HepG2 (cell line): ENCODE data around the gene CDRT4. TPM values are rescaled to one million over a fixed set of nuclear protein-coding genes. Genes with fewer than 3 reads are reported as not detected.

Experiments
- ATAC-seq: fragments of 200-7000 bp; cut with Tn5 transposase; 3 replicates; pipeline ENCODE4 v1.9.1; 2020; ENCODE audit warnings: mild to moderate bottlenecking, moderate library complexity
- BruUV-seq: library from RNA; stranded (reverse); fragments of 400-500 nt; replicated peaks from 2 replicates; lab custom pipeline; 2021; lab: Mats Ljungman, UMichigan
- CTCF ChIA-PET: fragments of 300-600 bp; formaldehyde crosslinking; extraction: SDS; loops from one replicate; lab custom pipeline; 2021; ENCODE audit warnings: low total read pairs, inconsistent platforms, low intra/inter-chr PET ratio; lab: Yijun Ruan, JAX
- POLR2A ChIA-PET: fragments of 350-600 bp; sonication (Branson Sonifier 250); formaldehyde crosslinking; loops from one replicate; lab custom pipeline; 2020; ENCODE audit warnings: antibody characterized with exemption, inconsistent platforms; lab: Yijun Ruan, JAX
- DNase-seq: peaks from one replicate; pipeline ENCODE4 v3.0.0-alpha.2; 2015; ENCODE audit warnings: low spot score
- FAIRE-seq: peaks from 3 replicates; lab custom pipeline; 2011; peaks lifted over from hg19 to GRCh38; lab: Jason Lieb, UNC
- H2AFZ ChIP-seq: one replicate; pipeline ENCODE4 v1.6.1; 2011; ENCODE audit warnings: low read length, inconsistent platforms
- H3K27ac ChIP-seq: fragments of 300-600 bp; 3 replicates; pipeline ENCODE4 v1.8.0; 2011; ENCODE audit warnings: mixed run types, mild to moderate bottlenecking, mixed read lengths, low read length, inconsistent platforms; ENCODE audit not compliant: insufficient read depth; ENCODE audit errors: extremely low read length
- H3K27me3 ChIP-seq, 2 experiments: fragments of 200-600 bp in 1 of 2; 2 replicates in 1 of 2; 3 replicates in 1 of 2; pipeline versions ENCODE4 v1.6.0 to v1.8.0; 2011; ENCODE audit warnings: low read length in 2 of 2, mild to moderate bottlenecking in 2 of 2, moderate library complexity in 2 of 2, inconsistent platforms in 1 of 2; ENCODE audit not compliant: insufficient read depth in 2 of 2, control insufficient read depth in 1 of 2
- H3K36me3 ChIP-seq, 2 experiments: fragments of 200-600 bp in 1 of 2; replicated peaks in 1 of 2; 2 replicates in 1 of 2; 3 replicates in 1 of 2; pipeline versions ENCODE4 v1.5.1 to v1.8.0; 2011; ENCODE audit warnings: low read length in 2 of 2, inconsistent platforms in 1 of 2; ENCODE audit not compliant: insufficient read depth in 2 of 2, control insufficient read depth in 1 of 2
- H3K4me1 ChIP-seq: 2 replicates; pipeline ENCODE4 v1.5.1; 2012; ENCODE audit warnings: low read length, inconsistent platforms; ENCODE audit not compliant: insufficient read depth
- H3K4me2 ChIP-seq: 2 replicates; pipeline ENCODE4 v1.6.0; 2011; ENCODE audit warnings: low read depth, low read length, inconsistent platforms
- H3K4me3 ChIP-seq, 3 experiments: fragments of 200-600 bp in 1 of 3; sonication (generic), shearing (Covaris generic) in 1 of 3; replicated peaks in 1 of 3; 2 replicates each; pipeline ENCODE4 v1.5.1; 2011 to 2016; ENCODE audit warnings: low read length in 3 of 3, inconsistent platforms in 2 of 3, low read depth in 2 of 3, mild to moderate bottlenecking in 2 of 3, control low read depth in 1 of 3, mixed read lengths in 1 of 3; ENCODE audit not compliant: insufficient read depth in 1 of 3
- H3K79me2 ChIP-seq: one replicate; pipeline ENCODE4 v1.6.1; 2011; ENCODE audit warnings: low read length, inconsistent platforms; ENCODE audit not compliant: insufficient read depth
- H3K9ac ChIP-seq: 2 replicates; pipeline ENCODE4 v1.6.0; 2011; ENCODE audit warnings: mild to moderate bottlenecking, low read depth, low read length, inconsistent platforms; ENCODE audit not compliant: insufficient read depth
- H3K9me3 ChIP-seq: 2 replicates; pipeline ENCODE4 v1.5.1; 2012; ENCODE audit warnings: mild to moderate bottlenecking, low read length
- H4K20me1 ChIP-seq: 2 replicates; pipeline ENCODE4 v1.6.0; 2011; ENCODE audit warnings: inconsistent platforms, mild to moderate bottlenecking, low read length, moderate library complexity; ENCODE audit not compliant: insufficient read depth
- ARNTL ChIP-seq: sonication (generic); formaldehyde crosslinking; IDR thresholded peaks from 2 replicates; pipeline ENCODE4 v1.4.0; 2020; ENCODE audit warnings: mild to moderate bottlenecking, missing genetic modification reagents
- DDIT3 ChIP-seq: sonication (generic); formaldehyde crosslinking; IDR thresholded peaks from 2 replicates; pipeline ENCODE4 v1.4.0; 2020; ENCODE audit warnings: mild to moderate bottlenecking, missing genetic modification reagents
- ERF ChIP-seq: IDR thresholded peaks from 2 replicates; pipeline ENCODE4 v1.6.1; 2018; ENCODE audit warnings: missing biosample characterization, missing genetic modification reagents
- FOXO1 ChIP-seq: sonication (generic); formaldehyde crosslinking; IDR thresholded peaks from 2 replicates; pipeline ENCODE4 v1.4.0; 2020; ENCODE audit warnings: missing genetic modification reagents
- IRX3 ChIP-seq: sonication (generic); formaldehyde crosslinking; IDR thresholded peaks from 2 replicates; pipeline ENCODE4 v1.8.1; 2023; ENCODE audit warnings: mild to moderate bottlenecking, low read depth, missing genetic modification reagents, borderline replicate concordance
- KMT2A ChIP-seq: sonication (generic); formaldehyde crosslinking; IDR thresholded peaks from 2 replicates; pipeline ENCODE4 v1.4.0; 2020; ENCODE audit warnings: missing genetic modification reagents
- SRSF9 ChIP-seq: fragments of 200-400 bp; formaldehyde crosslinking; IDR thresholded peaks from 2 replicates; pipeline ENCODE4 v1.6.1; 2018; ENCODE audit warnings: borderline replicate concordance, mild to moderate bottlenecking, low read depth, low read length; ENCODE audit not compliant: insufficient read depth, poor library complexity, severe bottlenecking
- ZIK1 ChIP-seq: sonication (generic); formaldehyde crosslinking; IDR thresholded peaks from 2 replicates; pipeline ENCODE4 v1.5.0; 2020; ENCODE audit warnings: mild to moderate bottlenecking, low read depth, missing genetic modification reagents, borderline replicate concordance
- ZNF24 ChIP-seq: fragments of 450-650 bp; IDR thresholded peaks from 2 replicates; pipeline ENCODE4 v1.6.1; 2017; ENCODE audit warnings: antibody characterized with exemption, mild to moderate bottlenecking
- ZNF432 ChIP-seq: sonication (generic); formaldehyde crosslinking; IDR thresholded peaks from 2 replicates; pipeline ENCODE4 v1.5.0; 2020; ENCODE audit warnings: missing genetic modification reagents, mild to moderate bottlenecking, borderline replicate concordance
- ZNF451 ChIP-seq: sonication (generic); formaldehyde crosslinking; IDR thresholded peaks from 2 replicates; pipeline ENCODE4 v1.5.0; 2020; ENCODE audit warnings: mild to moderate bottlenecking, missing genetic modification reagents
- WGBS: methylation state at CpG from one replicate; pipeline ENCODE4 v1.1.6; 2017; ENCODE audit warnings: low lambda C conversion rate; 5-methylcytosine and 5-hydroxymethylcytosine counted together
- in situ Hi-C: cut with HindIII; loops from 2 replicates; pipeline ENCODE4 v1.10.0; 2017; ENCODE audit warnings: low pct_unique_long_range_greater_than_20kb; ENCODE audit not compliant: extremely low pct_ligation_motif_present
- intact Hi-C: fragments of 100-400 bp; cut with micrococcal nuclease; formaldehyde crosslinking; loops from one replicate; pipeline ENCODE4 v1.10.0; 2022; ENCODE audit not compliant: unreplicated experiment
- polyA plus RNA-seq, 8 experiments: library from polyadenylated mRNA; depleted of rRNA in 3 of 8; stranded (reverse) in 7 of 8; unstranded in 1 of 8; fragments of >200 nt; fragmentation: Illumina TruSeq in 4 of 8; extraction: Trizol in 4 of 8; gene quantifications; 2 replicates each; pipeline versions ENCODE4 v1.2.1 to v1.2.3, GENCODE V29; 2011 to 2016; ENCODE audit warnings: low read depth in 4 of 8, missing spikeins in 1 of 8, mixed read lengths in 1 of 8; ENCODE audit not compliant: insufficient read depth in 1 of 8
- total RNA-seq, 5 experiments: library from RNA; depleted of rRNA; stranded (reverse); fragments of >200 nt; fragmentation: Illumina TruSeq; extraction: Trizol; gene quantifications; 2 replicates each; pipeline ENCODE4 v1.2.3, GENCODE V29; 2016; ENCODE audit warnings: low read depth in 1 of 5

Gene CDRT4
- total and polyA plus RNA-seq, 2 of the 13 experiments (the other 11 are each of a cell fraction or from before 2014, with no cell fraction given): 5.8 to 12.1 TPM

DNA sequence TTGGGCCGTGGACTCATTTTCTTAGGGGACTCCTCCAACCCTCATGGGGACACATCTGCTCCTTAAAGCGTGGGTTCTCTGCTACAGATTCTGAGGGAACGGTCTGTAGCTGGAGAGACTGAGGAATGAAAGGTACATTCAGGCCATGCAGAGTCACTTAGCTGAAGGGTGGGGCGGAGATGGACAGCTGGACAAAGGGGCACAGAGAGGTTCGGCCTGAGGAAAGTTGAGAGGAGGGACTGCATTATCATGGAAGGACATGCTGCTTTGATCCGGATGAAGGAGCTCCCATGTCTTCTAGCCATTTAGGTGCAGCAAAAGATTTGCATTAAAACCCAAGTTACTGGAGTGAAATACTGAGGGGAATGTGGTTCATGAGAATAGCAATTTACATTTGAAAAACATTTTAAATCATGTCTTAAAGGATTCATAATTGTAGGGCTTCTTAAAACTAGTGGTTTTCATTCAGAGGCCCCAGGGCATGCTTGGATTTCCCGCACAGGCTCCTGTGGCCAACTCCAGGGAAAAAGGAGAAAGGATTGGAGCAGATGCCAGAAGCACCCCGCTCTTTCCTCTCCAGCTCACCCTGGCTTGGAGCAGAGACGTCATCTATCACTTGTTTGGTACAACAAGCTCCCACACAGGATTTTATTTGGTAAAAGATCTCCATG is 54.2 kb downstream of the CDRT4 start:
- ChIA-PET POLR2A (no interaction called here), CTCF (no interaction called here)
- no peak for DNase-seq
- ATAC-seq: no peak
- Histone ChIP-seq H4K20me1 (no peaks in the 10 kb centered on the region), H3K79me2 (no peaks in the 10 kb centered on the region), H3K36me3 (no peaks in the 10 kb centered on the region), H2AFZ (no peak overlapping the region), H3K4me3 (no peak overlapping the region), H3K4me1 (no peaks in the 10 kb centered on the region), H3K9me3 (no peaks in the 10 kb centered on the region), H3K9ac (no peak overlapping the region), H3K27ac (no peak overlapping the region), H3K4me2 (no peak overlapping the region), H3K27me3 (no peaks in the 10 kb centered on the region)
- BruUV-seq: no TSS peak
- 81% methylated on average over 9 of the region's 9 CpGs for WGBS
- TF ChIP-seq ZNF451 (CRISPR knock-in tag): no peak
- no peak for TF ChIP-seq FOXO1
- intact Hi-C loops (no loop called here), in situ Hi-C loops (no loop called here)
- no peak for FAIRE-seq

GRCh38 chr17:15412606-15413005 is 54.8 kb downstream of the CDRT4 start:
- Histone ChIP-seq H3K27me3 (no peaks in the 10 kb centered on the region), H3K36me3 (no peaks in the 10 kb centered on the region), H3K79me2 (no peaks in the 10 kb centered on the region), H2AFZ (no peak overlapping the region), H3K27ac (no peak overlapping the region), H3K9ac (no peak overlapping the region), H4K20me1 (no peaks in the 10 kb centered on the region), H3K4me2 (no peak overlapping the region), H3K4me3 (no peak overlapping the region), H3K4me1 (no peaks in the 10 kb centered on the region), H3K9me3 (no peaks in the 10 kb centered on the region)
- DNase-seq: no peak
- ChIA-PET POLR2A (no interaction called here), CTCF (no interaction called here)
- in situ Hi-C loops: no loop called here
- WGBS: 75% methylated on average over 6 of the region's 7 CpGs
- intact Hi-C loops: no loop called here
- no TSS peak for BruUV-seq
- ATAC-seq: no peak
- TF ChIP-seq ZNF432 (CRISPR knock-in tag) (no peak), ZNF24 (no peak), SRSF9 (no peak), KMT2A (CRISPR knock-in tag) (no peak), ZIK1 (CRISPR knock-in tag) (no peak), IRX3 (CRISPR knock-in tag) (no peak), ERF (CRISPR knock-in tag) (no peak), ARNTL (CRISPR knock-in tag) (no peak), DDIT3 (CRISPR knock-in tag) (no peak)
- no peak for FAIRE-seq
